Eye (tissue), 1 donor: ENCODE data around the gene OR5A1.
A peak's percentile ranks its signal among the peaks of the same experiment; 100 is the strongest.

Source experiments
- DNase-seq: peaks from one replicate; pipeline ENCODE4 v3.0.0-alpha.2; 2015

The OR5A1 gene

GRCh38 chr11:59480359-59480758 is 44.1 kb downstream of the OR5A1 start:
- DNase-seq, result peak; percentile 7
